GM19238 (cell line): Measurements from ENCODE around the gene MARF1.
"Not testable (repeated sequence)": the region's sequence is repeated elsewhere in the genome, so short reads cannot be mapped to it uniquely, and the experiment has no call there.

ENCODE experiments used
- DNase-seq: peaks from one replicate; pipeline ENCODE4 v3.0.0; 2011; ENCODE audit warnings: low spot score; ENCODE audit not compliant: insufficient read length

Gene MARF1

GRCh38 chr16:15654591-15654990, 11.6 kb upstream of the MARF1 start:
- no peak for DNase-seq

GRCh38 chr16:15653227-15653626, 10.3 kb upstream of the MARF1 start:
- DNase-seq, result no peak

- DNase-seq, result no peak
Observed at GRCh38 chr16:15652293-15653001, 9.5 kb upstream of the MARF1 start.

- peak; percentile 46 for DNase-seq
Observed at GRCh38 chr16:15650698-15651171, 7.8 kb upstream of the MARF1 start.

- DNase-seq, result peak; percentile 89
Observed at GRCh38 chr16:15650019-15650697, 7.2 kb upstream of the MARF1 start, which contains the start of gene NDE1. Gene NDE1, plus strand, starts transcription at chr16:15650245. Its CDS starts 14,534 bp downstream, at chr16:15664779.

GRCh38 chr16:15649727-15650018, 6.7 kb upstream of the MARF1 start:
- DNase-seq, result no peak

- DNase-seq, result not testable (repeated sequence)
Observed at GRCh38 chr16:15649311-15649710, 6.4 kb upstream of the MARF1 start.

GRCh38 chr16:15648135-15648730, 5.3 kb upstream of the MARF1 start:
- no peak for DNase-seq

- no peak for DNase-seq
Observed at GRCh38 chr16:15647294-15648014, 4.5 kb upstream of the MARF1 start.

- not testable (repeated sequence) for DNase-seq
Observed at GRCh38 chr16:15646557-15647293, 3.8 kb upstream of the MARF1 start.

- not testable (repeated sequence) for DNase-seq
Observed at GRCh38 chr16:15644962-15645465, 2.1 kb upstream of the MARF1 start.

GRCh38 chr16:15644267-15644961, 1.5 kb upstream of the MARF1 start:
- DNase-seq, result no peak

GRCh38 chr16:15643946-15644250, 944 bp upstream of the MARF1 start:
- DNase-seq, result no peak

- no peak for DNase-seq
Observed at GRCh38 chr16:15642557-15643047, 352 bp downstream of the MARF1 start.

- no peak for DNase-seq
Observed at GRCh38 chr16:15641753-15642556, 999 bp downstream of the MARF1 start.

- no peak for DNase-seq
Observed at GRCh38 chr16:15640966-15641365, 2.0 kb downstream of the MARF1 start.

- DNase-seq, result no peak
Observed at GRCh38 chr16:15639061-15639568, 3.8 kb downstream of the MARF1 start.

GRCh38 chr16:15636392-15636873, 6.5 kb downstream of the MARF1 start:
- DNase-seq, result no peak

- no peak for DNase-seq
Observed at GRCh38 chr16:15635926-15636325, 7.0 kb downstream of the MARF1 start.
